ENCODE data around the gene C2CD4A. TPM values are rescaled to one million over a fixed set of nuclear protein-coding genes. Genes with fewer than 3 reads are reported as not detected.

Gene C2CD4A
- total RNA-seq, 2 donors from 2014 or later: not detected

DNA sequence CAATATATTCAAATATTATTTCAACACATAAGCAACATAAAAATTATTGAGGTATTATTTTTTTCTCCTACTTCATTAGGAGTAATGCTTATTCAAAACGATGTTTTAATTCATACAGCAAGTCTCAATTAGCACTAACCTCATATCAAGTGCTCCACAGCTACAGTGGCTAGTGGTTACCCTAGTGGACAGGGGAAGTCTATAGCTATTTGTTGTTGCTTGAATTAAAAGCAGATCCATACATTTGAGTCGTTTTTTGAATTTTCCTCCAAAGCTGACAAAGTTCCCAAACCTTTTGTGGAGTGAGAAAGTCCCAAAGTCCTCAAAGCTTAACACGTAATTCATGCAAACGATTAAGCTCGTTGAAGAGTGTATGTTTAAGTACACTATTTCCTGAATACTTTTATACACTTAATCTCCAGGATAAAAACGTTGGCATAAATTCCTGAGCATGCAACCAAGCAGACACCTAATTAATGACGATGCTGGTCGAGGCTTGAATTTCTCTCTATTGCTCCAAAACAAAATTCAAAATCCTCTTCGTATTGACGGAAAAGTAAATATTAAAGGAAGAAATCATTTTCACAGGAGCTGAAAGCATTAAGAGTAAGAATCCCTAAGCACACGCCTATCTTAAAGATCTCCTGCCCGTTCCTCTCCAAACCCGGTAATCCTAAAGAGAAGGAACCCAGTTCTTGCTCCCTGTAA lies 7.5 kb upstream of the C2CD4A start:
- intact Hi-C loops (cut with DNase I): no loop called here
- no peak for DNase-seq (ENCODE audit: low spot score)

DNA sequence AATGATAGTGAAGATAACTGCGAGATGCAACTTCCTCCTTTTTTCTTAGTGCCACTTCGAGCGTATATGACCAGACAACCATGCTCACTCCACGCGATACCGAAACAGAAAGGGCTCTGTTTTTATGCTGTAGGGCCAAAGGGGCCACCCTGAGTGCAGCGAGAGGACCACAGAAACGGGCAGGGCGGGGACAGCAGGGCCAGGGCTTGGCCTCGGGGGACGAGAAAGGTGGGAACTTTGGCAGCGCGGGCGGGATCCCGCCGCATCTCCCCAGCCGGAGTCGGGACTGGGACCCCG lies 7.0 kb upstream of the C2CD4A start:
- intact Hi-C loops (cut with DNase I): no loop called here
- DNase-seq (ENCODE audit: low spot score): no peak

DNA sequence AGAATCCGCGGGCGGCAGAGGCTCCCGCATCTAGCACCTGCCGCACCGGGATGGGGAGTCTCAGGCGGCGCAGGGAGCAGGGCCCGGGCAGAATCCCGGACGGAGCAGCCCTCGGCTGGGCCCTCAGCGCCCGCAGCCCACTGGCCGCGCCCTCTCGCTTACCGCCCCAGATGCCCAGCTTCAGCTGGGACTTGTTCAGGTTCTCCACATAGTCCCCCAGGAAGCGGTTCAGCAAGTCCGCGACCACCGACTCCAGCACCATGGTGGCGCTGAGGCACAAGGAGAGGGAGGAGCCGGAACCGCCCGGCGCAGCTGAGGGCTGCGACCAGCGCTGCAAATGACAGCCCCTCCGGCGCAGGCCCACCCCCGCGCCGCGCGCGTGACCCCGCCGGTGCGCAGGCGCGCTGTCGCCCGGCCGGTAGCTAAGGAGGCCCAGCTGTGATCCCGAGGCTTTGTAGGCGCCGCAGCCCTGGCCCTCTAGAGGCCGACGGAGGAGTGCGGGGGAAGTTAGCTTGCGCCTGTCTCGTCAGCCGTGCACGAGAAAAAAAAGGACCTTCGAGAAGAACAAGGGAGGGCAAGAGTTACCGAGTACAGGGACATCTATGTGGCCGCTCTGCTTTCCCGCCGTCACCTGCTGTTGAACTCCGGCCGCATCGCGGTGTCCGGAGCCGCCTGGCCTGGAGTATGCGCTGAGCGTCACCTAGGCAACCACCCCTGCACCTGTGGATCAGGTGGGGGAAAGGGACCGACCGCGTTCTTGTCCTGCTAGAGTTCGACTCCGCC lies 6.5 kb upstream of the C2CD4A start, which contains the start of gene VPS13C:
VPS13C (minus strand) TSS at position 335 of the 783 bp plus-strand sequence; CDS start at position 262, 73 bp downstream.
- peak; percentile 98 for DNase-seq (ENCODE audit: low spot score)
- intact Hi-C loops (cut with DNase I): no loop called here

GRCh38 chr15:62060896-62061280 lies 5.9 kb upstream of the C2CD4A start:
- intact Hi-C loops (cut with DNase I): no loop called here
- DNase-seq (ENCODE audit: low spot score): no peak

GRCh38 chr15:62063825-62064635 lies 2.7 kb upstream of the C2CD4A start:
- intact Hi-C loops (cut with DNase I): no loop called here

GRCh38 chr15:62067448-62068044 lies 769 bp downstream of the C2CD4A start:
- intact Hi-C loops (cut with DNase I): no loop called here
- DNase-seq (ENCODE audit: low spot score): no peak

More at GRCh38 chr15:62063825-62064635, 2.7 kb upstream of the C2CD4A start:
- no peak for DNase-seq (ENCODE audit: low spot score)

GRCh38 chr15:62068071-62068809 lies 1.5 kb downstream of the C2CD4A start:
- peak; percentile 87 for DNase-seq (ENCODE audit: low spot score)
- intact Hi-C loops (cut with DNase I): no loop called here

- intact Hi-C loops (cut with DNase I): no loop called here
These were observed 2.0 kb downstream of the C2CD4A start for GRCh38 chr15:62068810-62069167.

GRCh38 chr15:62069551-62069950 lies 2.8 kb downstream of the C2CD4A start:
- no peak for DNase-seq (ENCODE audit: low spot score)
- intact Hi-C loops (cut with DNase I): no loop called here

More at GRCh38 chr15:62068810-62069167, 2.0 kb downstream of the C2CD4A start:
- DNase-seq (ENCODE audit: low spot score): no peak

DNA sequence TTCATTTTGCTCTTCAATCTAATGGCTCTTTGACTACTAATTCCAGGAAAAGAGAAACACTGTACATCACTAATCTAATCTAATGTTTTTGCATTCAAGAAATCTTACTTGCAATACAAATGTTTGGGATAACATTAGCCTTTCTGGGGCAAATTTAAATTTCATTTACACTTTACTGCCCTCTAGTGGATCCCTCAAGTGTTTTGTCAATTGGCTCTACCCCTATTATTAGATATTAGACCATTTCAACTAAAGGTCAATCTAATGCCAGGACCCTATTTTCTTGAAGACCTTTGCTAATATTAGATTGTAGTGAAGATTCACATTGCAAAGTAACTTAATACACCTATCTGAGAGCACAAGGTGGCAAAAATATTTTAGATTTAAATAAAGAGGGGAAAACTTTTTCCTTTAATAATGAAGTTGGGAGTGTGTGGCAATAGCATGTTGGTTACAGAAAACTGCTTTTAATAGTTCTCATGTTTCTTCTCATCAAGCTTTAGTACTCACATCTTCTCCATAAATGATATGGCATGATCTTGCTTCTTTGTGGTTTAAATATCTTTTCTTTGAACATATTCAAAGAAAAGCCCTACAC lies 5.0 kb downstream of the C2CD4A start:
- intact Hi-C loops (cut with DNase I): loop anchor here in 1 of 2 donors (5.0 kb wide), 1 partner anchor 560 kb away; no protein-coding TSS in a partner anchor
- DNase-seq (ENCODE audit: low spot score): no peak

GRCh38 chr15:62075595-62076277 lies 9.0 kb downstream of the C2CD4A start:
- intact Hi-C loops (cut with DNase I): no loop called here
- no peak for DNase-seq (ENCODE audit: low spot score)

DNA sequence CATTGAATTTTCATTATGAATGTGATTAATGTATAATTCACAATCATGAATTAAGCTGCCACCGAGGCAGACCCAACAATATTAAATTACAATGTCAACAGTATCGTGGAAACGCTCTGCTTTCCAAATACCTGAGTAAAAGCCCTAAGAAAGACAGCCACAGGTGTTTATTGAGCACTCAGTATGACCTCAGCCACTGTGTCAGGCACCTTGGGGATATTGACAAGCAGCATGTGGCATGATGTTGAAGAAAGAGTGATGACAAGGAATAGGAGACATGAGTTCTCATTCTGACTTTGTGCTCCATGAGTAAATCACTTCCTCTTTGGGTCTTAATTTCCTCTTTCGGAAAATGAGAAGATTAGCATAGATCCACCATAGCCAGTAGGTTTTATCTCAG lies 12.8 kb downstream of the C2CD4A start:
- no peak for DNase-seq (ENCODE audit: low spot score)
- intact Hi-C loops (cut with DNase I): no loop called here

- intact Hi-C loops (cut with DNase I): no loop called here
- no peak for DNase-seq (ENCODE audit: low spot score)
These were observed 16.7 kb downstream of the C2CD4A start for GRCh38 chr15:62083194-62084154.

DNA sequence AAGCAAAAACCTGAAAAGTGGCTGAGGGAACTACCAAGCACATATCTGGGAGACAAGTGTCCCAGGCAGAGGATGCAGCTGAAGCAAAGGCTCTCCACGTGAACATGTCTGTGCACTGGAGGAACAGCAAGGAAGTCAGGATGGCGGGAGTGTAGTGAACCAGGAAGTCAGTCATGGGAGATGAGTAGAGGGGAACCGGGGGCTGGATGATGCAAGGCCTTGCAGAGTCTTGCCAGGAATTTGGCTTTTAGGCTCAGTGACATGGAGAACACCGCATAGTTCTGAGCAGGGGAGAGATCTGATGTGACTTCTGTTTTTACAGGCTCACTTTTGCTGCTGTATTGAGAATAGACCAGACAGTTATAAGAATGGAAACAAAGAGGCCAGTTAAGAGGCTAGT lies 19.0 kb downstream of the C2CD4A start:
- DNase-seq (ENCODE audit: low spot score): no peak
- intact Hi-C loops (cut with DNase I): no loop called here

DNA sequence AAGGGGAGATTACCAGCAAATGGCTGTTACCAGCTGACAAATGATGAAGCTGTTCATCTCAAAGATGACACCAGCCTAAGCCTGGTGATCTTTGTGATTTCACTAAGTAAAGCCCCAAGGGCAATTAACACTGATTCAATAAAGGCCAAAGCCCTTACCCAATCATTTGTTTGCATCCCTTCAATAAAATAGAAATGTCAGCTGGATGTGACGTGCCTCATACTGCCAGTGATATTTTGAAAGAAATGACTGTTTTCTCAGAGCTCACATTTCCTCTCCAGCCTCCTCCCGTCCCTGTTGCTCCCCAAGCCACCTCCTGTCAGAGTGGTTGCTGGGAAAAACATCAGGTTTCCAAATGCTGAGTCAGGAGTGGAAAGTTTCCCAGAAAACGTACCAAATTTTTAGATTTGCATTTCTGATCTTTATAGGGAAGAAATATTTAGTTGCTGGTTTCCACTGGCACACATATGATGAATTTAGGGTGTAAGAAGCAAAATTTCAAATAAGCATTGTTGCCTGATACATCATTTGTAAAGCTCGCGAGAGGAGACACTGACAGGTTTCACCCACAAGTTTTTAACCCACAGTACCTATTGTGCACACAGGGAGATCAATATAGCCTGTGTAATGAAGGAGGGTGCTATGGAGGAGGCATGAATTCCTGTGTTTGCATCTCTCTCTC lies 21.0 kb downstream of the C2CD4A start:
- intact Hi-C loops (cut with DNase I): no loop called here
- DNase-seq (ENCODE audit: low spot score): no peak

DNA sequence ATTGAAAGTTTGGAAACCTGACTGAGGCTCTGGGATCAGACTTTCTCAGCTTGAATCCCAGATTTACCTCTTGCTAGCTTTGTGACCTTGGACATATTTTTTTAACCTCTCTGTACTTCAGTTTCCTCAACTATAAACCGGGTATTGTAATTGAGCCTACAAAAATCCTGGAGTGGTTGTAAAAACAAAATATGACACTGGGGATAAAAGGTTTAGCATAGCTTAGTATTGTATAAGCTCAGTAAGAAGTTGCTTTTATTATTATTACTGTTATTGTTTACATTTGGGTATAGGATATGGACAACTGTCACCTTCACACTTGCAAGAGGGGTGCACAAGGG lies 21.5 kb downstream of the C2CD4A start:
- no peak for DNase-seq (ENCODE audit: low spot score)
- intact Hi-C loops (cut with DNase I): no loop called here

- intact Hi-C loops (cut with DNase I): no loop called here
These were observed 22.8 kb downstream of the C2CD4A start for GRCh38 chr15:62089616-62090015.

More at GRCh38 chr15:62089616-62090015, 22.8 kb downstream of the C2CD4A start:
- DNase-seq (ENCODE audit: low spot score): no peak

Data from posterior vena cava (tissue), 2 donors.